Natural killer cell (primary cell): ENCODE data around the gene OXCT2. TPM values are rescaled to one million over a fixed set of nuclear protein-coding genes. Genes with fewer than 3 reads are reported as not detected.

Experiments
- ATAC-seq, 3 donors: fragments of 150-1000 bp in 2 of 3; fragments of 200-7000 bp in 1 of 3; cut with Tn5 transposase; 1 replicate in 1 of 3; 2 replicates in 2 of 3; pipeline ENCODE4 v1.10.0; 2021; ENCODE audit warnings: mild to moderate bottlenecking in 2 of 3, moderate library complexity in 2 of 3
- DNase-seq, 2 donors: peaks; one replicate each; pipeline versions ENCODE4 v3.0.0 to v3.0.0-alpha.2; 2013 to 2021; ENCODE audit warnings: mixed read lengths in 1 of 2
- H3K27ac ChIP-seq: one replicate; pipeline ENCODE4 v1.5.1; 2013; ENCODE audit warnings: mild to moderate bottlenecking, low read length
- H3K27me3 ChIP-seq: one replicate; pipeline ENCODE4 v1.6.1; 2013; ENCODE audit warnings: low read length; ENCODE audit not compliant: control insufficient read depth, insufficient read depth
- H3K36me3 ChIP-seq: one replicate; pipeline ENCODE4 v1.6.1; 2013; ENCODE audit warnings: low read length; ENCODE audit not compliant: control insufficient read depth, insufficient read depth
- H3K4me1 ChIP-seq: one replicate; pipeline ENCODE4 v1.6.1; 2013; ENCODE audit warnings: low read length; ENCODE audit not compliant: control insufficient read depth, insufficient read depth
- H3K4me3 ChIP-seq: one replicate; pipeline ENCODE4 v1.5.1; 2013; ENCODE audit warnings: low read length
- H3K9me3 ChIP-seq: one replicate; pipeline ENCODE4 v1.6.1; 2013; ENCODE audit warnings: low read length; ENCODE audit not compliant: control insufficient read depth, insufficient read depth
- H3K27ac Mint-ChIP-seq, 2 donors: one replicate each; pipeline ENCODE4 v1.8.0; 2022; ENCODE audit warnings: mild to moderate bottlenecking in 2 of 2, mixed read lengths in 2 of 2, moderate library complexity in 1 of 2
- H3K27me3 Mint-ChIP-seq, 2 donors: one replicate each; pipeline ENCODE4 v1.8.0; 2022; ENCODE audit warnings: low read depth in 2 of 2, mixed read lengths in 2 of 2
- H3K36me3 Mint-ChIP-seq: one replicate; pipeline ENCODE4 v1.8.0; 2022; ENCODE audit warnings: mixed read lengths
- H3K4me1 Mint-ChIP-seq, 2 donors: one replicate each; pipeline ENCODE4 v1.8.0; 2022; ENCODE audit warnings: mixed read lengths in 2 of 2
- H3K4me3 Mint-ChIP-seq: one replicate; pipeline ENCODE4 v1.8.0; 2022; ENCODE audit warnings: mild to moderate bottlenecking, moderate library complexity, mixed read lengths
- H3K9me3 Mint-ChIP-seq, 2 donors: one replicate each; pipeline ENCODE4 v1.8.0; 2022; ENCODE audit warnings: mixed read lengths in 2 of 2
- CTCF ChIP-seq: fragments of 200-600 bp; IDR thresholded peaks from one replicate; pipeline ENCODE4 v1.8.0; 2022; ENCODE audit warnings: antibody characterized with exemption
- WGBS: methylation state at CpG from one replicate; pipeline ENCODE4 v1.1.7; 2013; ENCODE audit warnings: missing lambda C conversion rate; ENCODE audit not compliant: insufficient coverage; 5-methylcytosine and 5-hydroxymethylcytosine counted together
- intact Hi-C: fragments of 100-400 bp; cut with micrococcal nuclease; formaldehyde crosslinking; loops from one replicate; pipeline ENCODE4 v1.14.2; 2022
- total RNA-seq, 4 donors: library from RNA; stranded (reverse); fragments of 120-200 nt in 1 of 4; gene quantifications; one replicate each; pipeline versions ENCODE4 v1.2.3 to v1.2.4, GENCODE V29; 2013 to 2022

OXCT2 gene
- total RNA-seq, 3 donors from 2014 or later (not counting 1 experiment from before 2014, with no cell fraction given): 0.42 to 2.2 (median 1.9) TPM

- Mint-ChIP-seq H3K4me1 (peaks cover 9% of the 10 kb centered on the region in 2 donors), H3K27ac (no peak overlapping the region), H3K9me3 (no peaks in the 10 kb centered on the region), H3K36me3 (peaks cover 29% of the 10 kb centered on the region), H3K4me3 (no peak overlapping the region), H3K27me3 (no peaks in the 10 kb centered on the region)
- H3K36me3 ChIP-seq: peaks cover 83% of the 10 kb centered on the region
- no peaks in the 10 kb centered on the region for H3K9me3 ChIP-seq
- intact Hi-C loops: no loop called here
- H3K4me1 ChIP-seq: no peaks in the 10 kb centered on the region
- no peaks in the 10 kb centered on the region for H3K27me3 ChIP-seq
- no peak overlapping the region for H3K4me3 ChIP-seq
- no peak overlapping the region for H3K27ac ChIP-seq
- no peak for ATAC-seq
- no peak for TF ChIP-seq CTCF
- WGBS: 91% methylated on average over 2 of the region's 2 CpGs
- DNase-seq: no peak
Observed at GRCh38 chr1:39754026-39754570, 17.1 kb downstream of the OXCT2 start.

GRCh38 chr1:39753132-39754025 is 17.8 kb downstream of the OXCT2 start:
- H3K27me3 Mint-ChIP-seq: no peaks in the 10 kb centered on the region
- WGBS: 94% methylated on average over 16 of the region's 16 CpGs
- peaks cover 9% of the 10 kb centered on the region in 2 donors for H3K4me1 Mint-ChIP-seq
- no peak overlapping the region for H3K27ac ChIP-seq
- H3K9me3 Mint-ChIP-seq: no peaks in the 10 kb centered on the region
- H3K36me3 ChIP-seq: peaks cover 86% of the 10 kb centered on the region
- TF ChIP-seq CTCF: no peak
- ATAC-seq (no peak), DNase-seq (no peak)
- H3K36me3 Mint-ChIP-seq: peaks cover 29% of the 10 kb centered on the region
- intact Hi-C loops: no loop called here
- no peaks in the 10 kb centered on the region for H3K9me3 ChIP-seq
- no peaks in the 10 kb centered on the region for H3K4me1 ChIP-seq
- H3K4me3 ChIP-seq: no peak overlapping the region
- no peak overlapping the region for H3K4me3 Mint-ChIP-seq
- no peaks in the 10 kb centered on the region for H3K27me3 ChIP-seq
- H3K27ac Mint-ChIP-seq: no peak overlapping the region

- Histone ChIP-seq H3K27me3 (no peaks in the 10 kb centered on the region), H3K4me3 (no peak overlapping the region), H3K36me3 (peaks cover 87% of the 10 kb centered on the region), H3K9me3 (no peaks in the 10 kb centered on the region), H3K4me1 (no peaks in the 10 kb centered on the region), H3K27ac (no peak overlapping the region)
- intact Hi-C loops: no loop called here
- DNase-seq: no peak
- Mint-ChIP-seq H3K27me3 (no peaks in the 10 kb centered on the region), H3K4me3 (no peak overlapping the region), H3K36me3 (peaks cover 29% of the 10 kb centered on the region), H3K9me3 (no peaks in the 10 kb centered on the region), H3K27ac (no peak overlapping the region), H3K4me1 (peaks cover 9% of the 10 kb centered on the region in 2 donors)
- ATAC-seq: no peak
- 97% methylated on average over 6 of the region's 6 CpGs for WGBS
- TF ChIP-seq CTCF: no peak
Observed at GRCh38 chr1:39752703-39753102, 18.4 kb downstream of the OXCT2 start.
